Fibroblast of skin of back (primary cell): ENCODE results near the gene R3HDM4.
A peak's percentile ranks its signal among the peaks of the same experiment; 100 is the strongest.
"Not testable (repeated sequence)": the region's sequence is repeated elsewhere in the genome, so short reads cannot be mapped to it uniquely, and the experiment has no call there.

Experiments used
- DNase-seq: peaks from one replicate; pipeline ENCODE4 v3.0.0-alpha.2; 2013

R3HDM4 gene

GRCh38 chr19:890831-891230 lies 22.2 kb downstream of the R3HDM4 start:
- no peak for DNase-seq

- no peak for DNase-seq
Measured at GRCh38 chr19:889662-890295, 23.2 kb downstream of the R3HDM4 start.

DNA sequence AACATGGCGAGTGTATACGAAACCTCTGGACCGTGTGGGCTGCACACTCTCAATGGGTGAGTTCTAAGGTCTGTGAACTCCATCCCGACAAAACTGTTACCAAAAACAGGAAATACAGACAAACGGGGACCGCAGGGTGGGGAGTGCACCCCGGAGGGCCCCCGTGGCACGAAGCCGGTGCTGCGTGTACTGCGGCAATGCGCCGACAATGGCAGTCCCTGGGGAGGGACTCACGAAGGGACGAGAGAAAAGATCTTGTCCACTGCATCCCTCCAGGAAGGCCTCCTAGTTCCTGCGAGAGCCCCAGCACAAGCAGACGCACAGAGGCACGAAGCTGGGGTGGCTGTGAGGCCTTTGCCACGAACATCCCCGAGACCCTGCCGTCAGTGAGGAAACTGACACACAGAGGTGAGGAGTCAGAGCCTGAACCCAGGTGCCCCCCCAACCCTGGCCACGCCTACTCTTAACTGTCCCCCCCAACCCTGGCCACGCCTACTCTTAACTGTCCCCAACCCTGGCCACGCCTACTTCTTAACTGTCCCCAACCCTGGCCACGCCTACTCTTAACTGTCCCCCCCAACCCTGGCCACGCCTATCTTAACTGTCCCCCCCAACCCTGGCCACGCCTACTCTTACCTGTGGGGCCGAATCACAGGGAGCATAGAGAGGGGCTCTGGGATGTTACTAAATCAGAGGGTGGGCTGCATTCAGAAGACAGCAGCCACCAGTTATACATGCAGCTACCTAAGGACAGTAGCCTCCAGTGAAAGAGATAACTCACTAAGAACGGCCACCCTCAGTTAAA lies 24.2 kb downstream of the R3HDM4 start:
- no peak for DNase-seq

DNA sequence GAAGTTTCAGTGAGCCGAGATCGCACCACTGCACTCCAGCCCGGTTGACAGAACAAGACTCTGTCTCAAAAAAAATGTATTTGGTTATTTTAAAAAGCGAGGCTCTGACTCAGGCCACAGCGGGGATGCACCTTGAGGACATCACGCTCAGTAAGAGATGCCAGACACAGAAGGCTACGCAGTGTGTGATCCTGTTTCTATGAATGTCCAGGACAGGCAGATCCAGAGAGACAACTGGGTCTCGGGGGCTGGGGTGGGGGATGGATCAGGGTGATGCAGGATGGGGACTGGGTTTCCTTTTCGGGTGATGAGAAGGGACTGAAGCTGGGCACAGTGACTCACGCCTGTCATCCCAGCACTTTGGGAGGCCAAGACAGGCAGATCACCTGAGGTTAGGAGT lies 25.4 kb downstream of the R3HDM4 start:
- no peak for DNase-seq

GRCh38 chr19:887072-887471 lies 25.9 kb downstream of the R3HDM4 start:
- DNase-seq: peak; percentile 71

- DNase-seq: no peak
Measured at GRCh38 chr19:885536-886224, 27.3 kb downstream of the R3HDM4 start.

DNA sequence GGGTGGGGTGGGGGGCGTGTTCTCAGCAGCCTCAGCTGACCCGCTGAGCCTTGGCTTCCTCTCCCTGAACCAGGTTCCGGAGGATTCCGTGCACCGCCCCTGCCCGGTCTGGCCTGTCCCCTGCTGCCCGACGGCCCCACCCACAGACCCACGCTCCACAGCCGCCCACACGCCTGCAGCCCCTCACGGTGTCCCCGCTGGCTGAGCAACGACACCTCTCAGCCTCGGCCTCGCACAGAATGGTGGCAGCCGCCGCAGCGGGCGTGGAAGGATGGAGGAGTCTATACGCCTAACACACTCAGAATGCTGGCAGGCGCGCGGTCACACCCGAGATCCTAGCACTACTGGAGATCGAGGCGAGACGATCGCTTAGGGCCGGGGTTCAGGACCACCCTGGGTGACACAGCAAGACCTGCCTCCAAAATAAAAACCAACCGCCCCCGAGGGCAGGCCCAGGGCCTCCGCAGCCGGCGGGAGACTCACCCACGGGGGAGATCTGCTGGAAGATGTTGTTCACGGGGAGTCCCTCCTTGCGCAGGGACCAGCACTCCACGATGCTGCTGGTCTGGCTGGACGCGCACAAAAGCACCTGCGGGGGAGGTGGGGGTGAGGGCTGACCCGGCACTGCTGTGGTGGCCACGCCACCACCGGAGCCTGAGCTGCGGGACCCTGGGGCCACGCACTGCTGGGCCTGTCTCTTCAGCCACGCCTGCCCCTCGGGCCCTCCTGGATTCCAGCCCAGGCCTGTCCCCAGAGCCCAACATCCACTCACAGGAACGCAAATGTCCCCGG lies 28.4 kb downstream of the R3HDM4 start:
- DNase-seq: no peak

GRCh38 chr19:883661-884211 lies 29.3 kb downstream of the R3HDM4 start:
- no peak for DNase-seq

- DNase-seq: no peak
Measured at GRCh38 chr19:882871-883497, 30.0 kb downstream of the R3HDM4 start.

DNA sequence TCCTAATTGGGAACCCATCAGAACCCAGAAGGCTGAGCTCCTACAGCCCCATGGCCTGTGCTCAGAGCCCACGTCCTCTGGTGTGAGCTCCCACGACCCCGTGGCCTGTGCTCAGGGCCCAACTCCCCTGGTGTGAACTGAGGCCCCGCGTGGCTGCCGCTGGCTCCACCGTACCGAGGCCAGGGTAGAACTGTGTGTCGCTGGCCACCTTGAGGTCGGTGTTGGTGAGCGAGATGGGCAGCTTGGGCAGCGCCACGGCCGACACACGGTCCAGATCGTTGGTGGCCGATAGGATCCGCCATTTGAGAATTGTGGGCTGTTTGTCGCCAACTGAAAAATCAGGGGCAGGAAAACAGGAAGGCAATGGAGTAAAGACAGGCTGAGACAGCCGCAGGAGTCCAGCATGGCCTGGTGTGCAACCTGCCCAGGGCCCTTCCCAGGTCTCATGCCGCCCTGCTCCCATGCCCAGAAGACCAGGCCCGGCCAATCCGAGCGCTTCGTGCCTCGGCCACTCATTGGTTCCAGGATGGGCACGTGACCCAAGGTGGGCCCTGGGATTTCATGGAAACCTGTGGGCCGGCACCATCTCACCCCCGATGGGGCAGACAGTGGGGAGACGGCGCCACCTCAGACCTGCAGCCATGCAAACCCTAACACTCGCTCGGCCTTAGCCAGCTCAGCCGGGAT lies 31.5 kb downstream of the R3HDM4 start:
- DNase-seq: no peak

GRCh38 chr19:879711-880438 lies 33.1 kb downstream of the R3HDM4 start:
- DNase-seq: no peak

DNA sequence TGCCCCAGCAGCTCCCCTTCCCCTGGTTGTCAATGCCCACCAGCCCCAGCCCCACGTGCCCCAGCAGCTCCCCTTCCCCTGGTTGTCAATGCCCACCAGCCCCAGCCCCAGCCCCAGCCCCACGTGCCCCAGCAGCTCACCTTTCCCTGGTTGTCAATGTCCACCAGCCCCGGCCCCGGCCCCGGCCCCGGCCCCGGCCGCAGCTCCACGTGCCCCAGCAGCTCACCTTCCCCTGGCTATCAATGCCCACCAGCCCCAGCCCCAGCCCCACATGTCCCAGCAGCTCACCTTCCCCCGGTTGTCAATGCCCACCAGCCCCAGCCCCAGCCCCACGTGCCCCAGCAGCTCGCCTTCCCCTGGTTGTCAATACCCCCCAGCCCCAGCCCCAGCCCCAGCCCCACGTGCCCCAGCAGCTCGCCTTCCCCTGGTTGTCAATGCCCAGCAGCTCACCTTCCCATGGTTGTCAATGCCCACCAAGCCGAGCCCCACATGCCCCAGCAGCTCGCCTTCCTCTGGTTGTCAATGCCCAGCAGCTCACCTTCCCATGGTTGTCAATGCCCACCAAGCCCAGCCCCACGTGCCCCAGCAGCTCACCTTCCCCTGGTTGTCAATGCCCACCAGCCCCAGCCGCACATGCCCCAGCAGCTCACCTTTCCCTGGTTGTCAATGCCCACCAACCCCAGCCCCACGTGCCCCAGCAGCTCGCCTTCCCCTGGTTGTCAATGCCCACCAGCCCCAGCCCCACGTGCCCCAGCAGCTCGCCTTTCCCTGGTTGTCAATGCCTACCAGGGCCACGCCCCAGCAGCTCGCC lies 34.1 kb downstream of the R3HDM4 start:
- not testable (repeated sequence) for DNase-seq

DNA sequence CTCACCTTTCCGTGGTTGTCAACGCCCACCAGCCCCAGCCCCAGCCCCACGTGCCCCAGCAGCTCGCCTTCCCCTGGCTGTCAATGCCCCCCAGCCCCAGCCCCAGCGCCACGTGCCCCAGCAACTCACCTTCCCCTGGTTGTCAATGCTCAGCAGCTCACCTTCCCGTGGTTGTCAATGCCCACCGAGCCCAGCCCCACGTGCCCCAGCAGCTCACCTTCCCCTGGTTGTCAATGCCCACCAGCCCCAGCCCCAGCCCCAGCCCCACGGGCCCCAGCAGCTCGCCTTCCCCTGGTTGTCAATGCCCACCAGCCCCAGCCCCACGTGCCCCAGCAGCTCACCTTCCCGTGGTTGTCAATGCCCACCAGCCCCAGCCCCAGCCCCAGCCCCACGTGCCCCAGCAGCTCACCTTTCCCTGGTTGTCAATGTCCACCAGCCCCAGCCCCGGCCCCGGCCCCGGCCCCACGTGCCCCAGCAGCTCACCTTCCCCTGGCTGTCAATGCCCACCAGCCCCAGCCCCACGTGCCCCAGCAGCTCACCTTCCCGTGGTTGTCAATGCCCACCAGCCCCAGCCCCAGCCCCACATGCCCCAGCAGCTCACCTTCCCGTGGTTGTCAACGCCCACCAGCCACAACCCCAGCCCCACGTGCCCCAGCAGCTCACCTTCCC lies 34.9 kb downstream of the R3HDM4 start:
- DNase-seq: not testable (repeated sequence)

GRCh38 chr19:876780-877314 lies 36.2 kb downstream of the R3HDM4 start:
- no peak for DNase-seq

GRCh38 chr19:876089-876488 lies 36.9 kb downstream of the R3HDM4 start:
- DNase-seq: no peak

- DNase-seq: no peak
Measured at GRCh38 chr19:875265-875879, 37.6 kb downstream of the R3HDM4 start.

DNA sequence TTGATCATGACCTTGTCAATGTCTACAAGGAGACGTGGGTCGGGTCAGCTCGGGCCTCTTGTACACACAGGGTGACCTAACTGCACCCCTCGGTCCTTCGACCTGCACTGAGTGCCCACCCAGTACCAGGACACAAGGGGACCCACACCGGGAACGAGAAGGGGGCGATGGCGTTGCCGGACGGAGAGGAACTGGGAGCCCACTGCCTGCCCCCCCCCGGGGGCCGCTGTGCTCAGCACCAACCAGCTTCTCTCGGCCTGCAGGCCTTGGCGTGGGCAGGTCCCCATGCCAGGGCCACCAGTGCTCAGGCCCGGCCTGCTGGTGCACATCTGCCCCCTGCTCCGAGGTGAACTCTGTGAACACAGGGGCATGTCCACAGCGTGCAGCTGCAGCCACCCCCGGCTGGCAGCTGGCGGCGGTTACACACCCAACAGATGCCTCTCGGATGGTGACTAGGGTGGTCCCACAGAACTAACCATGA lies 39.4 kb downstream of the R3HDM4 start:
- DNase-seq: no peak

- DNase-seq: peak; percentile 61
Measured at GRCh38 chr19:873084-873483, 39.9 kb downstream of the R3HDM4 start.
